HG03439 (cell line): Measurements from ENCODE around the gene SDK1.

Experiments
- ATAC-seq: cut with Tn5 transposase; IDR thresholded peaks from one replicate; pipeline ENCODE4 v1.9.1; 2021; ENCODE audit warnings: mild to moderate bottlenecking, moderate library complexity; ENCODE audit not compliant: unreplicated experiment

The SDK1 gene

DNA sequence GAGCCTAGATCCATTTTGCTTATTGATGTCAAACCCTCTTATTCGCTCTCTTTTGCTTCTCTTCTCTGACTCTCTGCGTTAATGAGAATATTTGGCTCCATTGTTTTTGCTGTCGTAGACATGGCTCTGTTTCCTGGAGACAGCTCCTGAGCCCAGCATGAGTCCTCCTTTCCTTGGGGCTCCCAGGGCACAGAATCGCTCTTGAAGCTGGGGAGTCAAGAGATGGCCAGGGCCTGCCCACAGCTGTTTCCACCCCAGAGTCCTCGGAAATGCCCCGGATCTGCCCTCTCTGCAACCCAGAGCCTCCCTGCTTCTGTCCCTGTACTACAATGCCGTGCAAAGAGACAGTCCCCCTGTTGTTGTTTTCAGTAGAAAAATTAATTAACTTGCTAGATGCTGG, 814.4 kb downstream of the SDK1 start:
- ATAC-seq, result no peak

DNA sequence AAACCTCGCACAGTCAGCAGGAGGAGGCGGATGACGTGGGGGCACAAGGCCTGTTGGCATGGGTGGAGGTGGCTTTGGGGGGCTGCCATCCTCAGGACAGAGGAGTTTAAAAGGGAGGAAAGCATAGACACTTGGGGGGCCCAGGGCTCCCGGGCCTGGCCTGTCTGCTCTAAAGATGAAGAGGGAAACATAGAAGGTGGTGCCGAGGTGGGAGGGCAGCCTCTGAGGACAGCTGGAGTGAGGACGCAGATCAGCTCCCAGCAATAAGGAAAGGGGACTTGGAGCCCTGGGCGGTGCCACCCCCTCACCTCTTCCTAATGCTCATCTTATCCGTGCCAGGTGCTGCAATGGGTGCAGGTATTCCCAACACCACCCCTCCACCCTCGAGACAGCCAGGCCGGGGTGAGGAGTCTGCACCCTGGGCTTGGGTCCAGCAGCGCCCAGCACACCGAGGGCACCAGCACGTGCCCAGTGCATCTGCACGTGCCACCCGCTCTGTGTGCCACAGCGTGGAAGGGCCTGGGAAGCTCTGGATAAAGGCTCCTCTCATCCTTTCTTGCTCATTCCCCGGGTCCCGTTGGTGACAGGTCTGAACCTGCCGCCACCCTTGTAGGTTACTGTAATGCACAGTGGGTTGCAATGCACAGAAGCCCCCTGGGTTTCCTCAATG, 815.0 kb downstream of the SDK1 start:
- no peak for ATAC-seq

DNA sequence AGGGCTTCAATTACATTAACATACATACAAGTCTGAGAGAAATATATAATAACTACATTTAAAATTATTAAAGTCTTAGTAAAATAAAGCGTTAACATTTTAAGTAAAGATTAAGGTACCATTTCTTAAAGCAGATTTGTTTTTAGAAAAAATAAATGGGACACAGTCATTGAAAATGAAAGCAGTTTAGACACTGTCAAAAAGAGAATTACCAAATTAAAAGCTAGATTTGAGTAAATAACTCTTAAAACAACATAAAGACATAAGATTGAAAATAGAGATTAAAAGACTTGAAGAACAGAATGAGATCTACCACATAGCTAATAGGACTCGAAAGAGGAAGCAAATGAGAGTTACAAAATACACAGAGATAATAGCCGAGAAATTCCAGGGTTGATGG, 818.8 kb downstream of the SDK1 start:
- no peak for ATAC-seq

DNA sequence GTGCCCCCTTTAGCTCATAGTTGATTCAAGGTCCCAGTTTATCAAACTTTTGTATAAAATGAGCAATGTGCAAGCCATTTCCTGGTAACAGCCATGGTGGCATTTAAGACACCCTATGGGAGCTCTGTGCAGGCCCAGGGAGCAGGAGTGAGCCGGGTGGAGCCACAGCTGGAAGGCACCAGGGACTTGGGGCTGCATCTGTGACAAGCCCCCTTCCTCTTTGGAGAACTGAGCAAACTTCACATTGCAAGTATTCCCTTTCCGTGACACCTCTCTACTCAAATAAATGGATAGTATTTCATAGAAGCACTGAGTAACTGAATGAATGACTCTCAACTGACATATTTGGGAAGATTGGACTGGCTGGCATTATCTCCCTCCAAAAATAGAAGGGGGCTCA, 822.3 kb downstream of the SDK1 start:
- ATAC-seq, result no peak

DNA sequence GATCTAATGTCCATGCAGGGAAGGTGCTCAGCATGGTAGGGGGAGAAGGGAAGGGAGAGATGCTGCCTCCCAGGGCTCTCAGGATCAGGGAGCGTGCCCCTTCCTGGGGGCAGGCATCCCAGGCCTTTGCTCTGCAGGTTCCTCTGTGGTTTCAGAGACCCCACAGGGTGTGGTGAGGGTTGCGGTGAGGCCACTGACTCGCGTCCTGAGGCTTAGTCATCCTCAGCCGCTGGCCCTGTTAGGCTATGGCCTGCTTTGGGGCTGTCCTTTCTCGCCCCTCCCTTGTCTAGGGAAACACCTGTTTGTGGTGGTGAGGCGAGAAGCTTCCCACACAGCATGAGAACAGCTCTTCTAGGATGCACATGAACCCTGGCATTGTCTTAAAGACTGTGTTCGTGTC, 822.8 kb downstream of the SDK1 start:
- ATAC-seq, result no peak

DNA sequence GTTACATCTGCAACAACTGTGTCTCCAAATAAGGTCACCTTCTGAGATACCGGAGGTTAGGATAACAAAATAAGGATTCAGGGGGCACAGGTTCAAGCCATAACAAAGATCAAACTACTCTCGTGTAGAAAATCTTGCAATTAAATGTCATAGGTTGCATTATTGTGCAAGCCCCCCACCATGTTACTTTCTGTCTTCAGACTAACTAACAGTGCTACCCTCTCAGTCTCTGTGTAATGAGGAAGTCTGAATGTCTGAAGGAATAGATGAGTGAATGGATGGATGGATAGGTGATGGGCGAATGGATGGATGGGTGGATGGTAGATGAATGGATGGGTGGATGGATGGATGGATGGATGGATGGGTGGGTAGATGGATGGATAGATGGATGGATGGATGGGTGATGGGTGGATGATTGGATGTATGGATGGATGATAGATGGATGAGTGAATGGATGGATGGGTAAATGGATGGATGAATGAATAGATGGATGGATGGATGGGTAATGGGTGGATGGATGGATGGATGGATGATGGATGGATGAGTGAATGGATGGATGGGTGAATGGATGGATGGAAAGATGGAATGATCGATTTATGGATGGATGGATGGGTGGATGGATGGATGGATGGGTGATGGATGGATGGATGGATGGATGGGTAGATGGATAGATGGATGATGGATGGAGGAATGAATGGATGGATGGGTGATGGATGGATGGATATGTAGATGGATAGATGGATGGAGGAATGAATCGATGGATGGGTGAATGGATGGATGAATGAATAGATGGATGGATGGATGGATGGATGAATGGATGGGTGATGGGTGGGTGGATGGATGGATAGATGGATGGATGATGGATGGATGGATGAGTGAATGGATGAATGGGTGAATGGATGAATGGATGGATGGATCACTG, 823.8 kb downstream of the SDK1 start:
- ATAC-seq, result no peak

DNA sequence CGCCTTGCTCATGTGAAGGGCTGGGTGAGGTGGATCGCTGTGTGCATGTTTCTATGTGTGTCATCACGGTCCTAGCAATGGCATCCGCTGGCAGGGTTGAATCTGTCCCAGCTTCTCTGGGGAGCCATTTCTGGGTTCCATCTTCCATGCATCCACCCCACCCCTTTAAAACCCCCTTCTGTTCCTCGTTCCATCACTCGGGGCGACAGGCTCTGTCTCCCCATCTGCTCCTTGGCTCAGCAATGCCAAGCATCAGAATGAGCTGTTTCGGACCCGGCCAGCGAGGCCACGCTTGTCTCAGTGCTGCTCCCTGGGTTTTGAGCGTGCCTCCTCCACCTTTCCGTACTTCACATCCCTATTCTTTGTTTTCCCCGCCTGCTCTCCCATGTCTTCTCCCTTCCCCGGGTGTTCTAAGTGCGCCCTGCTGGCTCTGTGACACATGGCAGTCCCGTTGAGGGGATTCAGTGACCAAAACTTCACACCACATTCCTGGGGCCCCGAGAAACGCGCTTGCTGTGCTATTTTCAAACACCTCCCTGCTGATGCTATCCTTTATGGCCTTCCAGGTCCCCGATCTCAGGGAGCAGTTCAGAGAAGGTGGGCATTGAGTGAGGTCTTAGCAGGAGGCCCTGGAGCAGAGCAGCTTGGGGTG, 827.0 kb downstream of the SDK1 start:
- no peak for ATAC-seq

DNA sequence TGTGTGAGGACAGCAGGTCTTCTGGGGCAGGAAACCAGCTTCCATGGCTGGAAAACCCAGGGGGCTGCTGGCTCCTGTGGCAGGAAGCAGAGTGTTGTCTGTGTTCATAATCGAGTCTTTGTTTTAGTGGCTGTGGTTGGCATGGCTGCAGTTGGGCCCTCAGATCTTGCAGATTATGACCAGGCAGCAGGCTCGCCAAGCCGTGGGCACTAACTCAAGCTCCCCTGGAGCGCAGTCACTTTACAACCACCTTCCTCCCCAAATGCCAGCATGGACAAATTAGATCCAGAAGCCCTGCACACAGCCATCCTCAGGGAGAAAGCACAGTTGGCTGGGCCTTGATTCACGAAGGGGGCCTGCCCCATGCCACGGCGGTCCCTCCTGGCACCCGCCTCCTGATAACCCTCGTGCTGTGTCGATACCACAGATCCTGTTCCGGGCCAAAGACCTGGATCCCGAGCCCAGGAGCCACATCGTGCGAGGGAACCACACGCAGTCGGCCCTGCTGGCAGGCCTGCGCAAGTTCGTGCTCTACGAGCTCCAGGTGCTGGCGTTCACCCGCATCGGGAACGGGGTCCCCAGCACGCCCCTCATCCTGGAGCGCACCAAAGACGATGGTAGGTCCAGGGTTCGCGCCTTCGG, 828.5 kb downstream of the SDK1 start:
- no peak for ATAC-seq

DNA sequence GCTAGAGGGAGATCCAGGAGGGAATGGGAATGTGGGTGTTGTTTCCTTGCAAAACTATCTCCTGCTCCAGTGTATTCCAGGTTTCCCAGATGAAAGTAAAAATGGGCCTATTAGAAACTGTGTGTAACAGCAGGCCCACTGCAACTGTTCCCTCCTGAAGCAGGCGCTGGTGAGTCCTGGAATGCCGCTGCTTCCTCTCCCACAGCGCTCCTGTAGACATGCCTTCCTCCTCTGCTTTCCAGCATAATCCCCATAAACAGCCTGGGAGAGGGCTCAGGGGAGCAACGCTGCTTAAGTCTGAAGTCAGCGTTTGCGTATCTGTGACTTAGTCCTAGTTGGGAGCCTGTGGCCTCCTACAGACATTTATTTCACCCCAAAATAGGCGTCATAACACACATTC, 830.0 kb downstream of the SDK1 start:
- ATAC-seq, result no peak

DNA sequence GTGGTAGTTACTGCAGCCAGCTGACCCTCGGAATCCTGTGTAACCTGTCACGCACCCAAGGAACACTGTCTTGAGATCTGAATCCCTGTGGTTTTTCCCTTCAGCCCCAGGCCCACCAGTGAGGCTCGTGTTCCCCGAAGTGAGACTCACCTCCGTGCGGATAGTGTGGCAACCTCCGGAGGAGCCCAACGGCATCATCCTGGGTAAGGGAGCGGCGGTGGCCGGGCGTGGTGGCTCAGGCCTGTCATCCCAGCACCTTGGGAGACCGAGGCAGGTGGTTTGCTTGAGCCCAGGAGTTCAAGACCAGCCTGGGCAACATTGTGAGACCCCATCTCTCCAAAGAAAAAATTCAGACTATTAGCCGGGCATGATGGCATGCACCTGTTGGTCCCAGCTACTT, 831.2 kb downstream of the SDK1 start:
- no peak for ATAC-seq

DNA sequence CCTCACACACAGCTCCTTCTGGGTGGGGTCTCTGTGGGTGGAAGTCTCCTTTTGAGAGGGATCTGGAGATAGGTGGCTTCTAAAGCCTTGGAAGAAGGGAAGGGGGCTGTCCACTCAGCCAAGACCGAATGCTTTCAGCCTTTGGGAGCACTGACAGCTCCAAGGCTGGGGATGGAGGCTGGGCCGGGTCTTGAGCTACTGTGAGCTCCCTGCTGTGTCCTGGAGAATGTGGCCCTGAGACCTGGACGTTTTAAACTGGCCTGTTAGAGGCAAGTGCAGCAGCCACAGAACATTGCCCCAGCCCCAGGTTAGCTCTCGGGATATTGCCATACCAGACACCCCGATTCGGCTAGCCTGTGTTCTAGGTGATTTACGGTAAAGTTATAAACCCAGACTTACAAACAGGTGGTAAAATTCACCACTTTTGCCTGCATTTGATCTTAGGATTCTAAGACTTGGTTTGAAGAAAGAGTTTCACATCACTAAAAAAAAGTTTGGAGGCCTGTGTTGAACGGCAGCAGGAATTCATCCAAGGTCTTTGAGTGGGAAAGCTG, 832.5 kb downstream of the SDK1 start:
- no peak for ATAC-seq

DNA sequence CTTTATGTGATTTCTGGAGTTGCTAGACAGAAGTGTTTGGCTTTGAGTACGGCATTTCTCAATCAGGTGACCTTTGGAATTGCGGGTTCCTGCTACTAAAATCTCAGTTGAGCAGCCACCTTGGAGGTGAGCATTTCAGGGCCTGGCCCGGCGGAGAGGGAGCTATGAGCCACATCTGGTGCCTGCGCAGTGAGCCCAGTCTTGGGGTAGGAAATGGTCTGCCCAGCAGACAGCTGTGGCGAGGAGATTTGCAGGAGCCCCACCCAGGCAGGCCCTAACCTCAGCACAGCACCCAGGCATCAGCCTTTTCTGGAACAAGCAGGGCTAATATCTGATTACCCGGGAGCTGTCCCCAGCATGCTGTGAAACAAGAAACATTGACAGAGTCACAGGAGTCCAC, 833.2 kb downstream of the SDK1 start:
- ATAC-seq, result no peak

DNA sequence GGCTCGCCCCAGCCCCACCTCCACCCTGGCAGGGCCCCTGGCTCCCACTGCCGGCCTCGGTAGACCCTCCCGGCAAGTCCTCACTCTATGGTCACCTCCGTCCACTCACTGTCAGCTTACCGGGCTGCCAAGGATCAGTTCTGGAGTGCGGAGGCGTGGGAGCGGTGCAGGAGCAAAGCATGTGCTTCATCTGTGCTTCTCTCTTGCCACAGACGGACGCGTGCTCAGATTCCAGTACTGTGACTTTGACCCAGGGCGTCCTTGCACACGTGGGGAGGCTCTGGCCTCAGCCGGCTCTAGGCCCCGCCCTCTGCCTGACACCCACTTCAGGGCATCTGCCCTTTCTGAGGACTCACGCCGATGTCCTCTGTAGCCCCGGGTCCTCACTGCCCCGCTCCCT, 833.6 kb downstream of the SDK1 start:
- ATAC-seq, result no peak

DNA sequence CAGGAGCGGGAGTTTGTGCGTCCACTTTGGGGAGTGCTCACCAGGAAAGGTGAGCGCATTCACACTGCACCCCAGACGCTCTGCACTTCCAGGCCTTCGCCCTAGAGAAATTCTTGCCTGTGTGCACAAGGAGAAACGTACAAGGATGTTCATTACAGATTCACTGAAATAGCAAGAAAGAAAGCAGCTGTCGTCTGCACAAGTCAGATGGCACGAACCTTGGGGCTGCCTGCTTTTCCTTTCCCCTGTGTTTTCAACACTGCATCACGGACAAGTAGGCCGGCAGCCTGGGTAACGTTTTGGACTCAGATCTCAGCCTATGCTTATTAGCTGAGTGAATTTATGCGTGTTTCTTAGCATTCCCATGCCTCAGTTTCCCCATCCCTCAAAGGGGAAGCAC, 834.2 kb downstream of the SDK1 start:
- ATAC-seq, result no peak

DNA sequence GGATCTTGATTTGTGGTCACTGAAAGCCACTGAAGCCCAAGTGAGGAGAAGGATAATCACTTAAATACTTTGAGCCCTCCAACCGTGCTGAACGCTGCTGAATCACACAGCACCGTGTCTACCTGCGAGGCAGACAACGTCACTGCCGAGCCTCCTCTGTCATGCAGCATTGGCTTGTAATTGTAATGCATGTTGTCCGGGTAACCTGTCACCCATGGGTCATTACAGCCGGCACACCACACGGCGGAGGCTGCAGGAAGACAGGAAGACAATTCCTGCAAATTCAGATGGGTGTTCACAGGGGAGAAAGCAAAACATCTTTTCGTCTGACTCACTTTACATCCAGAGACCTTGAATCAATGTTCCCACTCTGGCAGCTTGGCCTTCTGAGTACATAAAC, 835.0 kb downstream of the SDK1 start:
- no peak for ATAC-seq

DNA sequence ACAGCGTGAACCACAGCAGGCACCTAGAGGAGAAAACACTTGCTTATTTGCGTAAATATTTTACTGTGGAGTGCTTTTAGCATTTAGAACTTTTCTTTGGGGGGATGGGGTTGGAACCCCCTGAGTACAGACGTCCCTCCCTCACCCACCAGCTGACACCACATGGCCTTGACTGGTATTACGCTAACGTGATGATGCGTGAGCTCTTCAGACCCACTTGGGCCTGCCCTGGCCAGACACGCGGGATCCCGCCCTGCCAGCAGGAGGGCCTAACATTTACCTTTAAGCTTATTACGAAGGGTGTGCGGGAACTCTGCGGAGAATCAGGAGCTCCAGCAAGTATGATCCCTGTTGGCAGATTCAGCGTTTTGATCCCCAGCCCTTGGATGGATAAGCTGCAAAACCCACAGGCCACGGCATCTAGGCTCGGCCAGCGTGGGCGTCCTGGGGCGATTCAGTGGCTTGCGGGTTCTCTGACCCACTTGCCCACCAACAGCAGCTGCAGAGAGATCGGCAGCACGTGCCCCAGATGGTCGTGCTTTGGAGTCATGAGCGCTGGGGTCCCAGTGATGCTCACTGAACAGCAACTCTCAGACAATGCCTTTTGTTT, 835.6 kb downstream of the SDK1 start:
- ATAC-seq, result no peak

DNA sequence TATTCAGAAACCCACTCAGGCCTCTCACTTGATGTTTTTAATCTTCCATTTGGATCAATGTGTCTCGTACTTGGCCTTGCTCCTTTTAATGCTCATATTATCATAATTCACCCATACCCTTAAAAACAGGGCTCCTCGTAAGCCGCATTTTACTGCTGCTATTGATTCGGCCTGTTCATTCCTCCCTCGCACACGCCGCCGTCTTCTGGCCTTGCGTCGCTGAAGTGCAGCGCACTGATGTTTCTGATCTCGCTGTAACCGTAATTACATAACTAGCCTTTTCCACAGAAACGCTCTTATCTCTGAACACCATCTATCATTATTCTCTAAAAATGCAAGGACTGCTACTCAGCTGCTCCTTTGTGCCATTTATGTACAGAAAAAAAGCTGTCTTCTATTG, 836.5 kb downstream of the SDK1 start:
- ATAC-seq, result no peak

DNA sequence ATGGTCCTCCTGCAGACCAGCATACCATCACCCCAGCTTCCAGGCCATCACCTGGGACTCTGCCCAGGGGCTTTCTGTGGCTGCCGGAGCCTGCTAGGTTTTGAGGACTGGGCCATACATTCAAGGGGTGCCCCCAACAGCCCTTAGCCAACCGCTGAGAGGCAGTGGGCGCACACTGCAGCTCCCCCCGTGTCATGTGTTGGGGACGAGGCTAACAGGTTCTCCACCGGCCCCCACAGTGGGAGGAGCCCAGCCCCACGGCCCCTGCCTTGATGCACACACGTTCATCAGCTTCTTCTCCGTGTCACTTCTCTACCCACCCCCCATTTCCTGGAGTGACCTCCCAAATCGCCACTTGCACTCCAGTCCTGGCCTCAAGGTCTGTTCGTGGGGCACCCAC, 837.8 kb downstream of the SDK1 start:
- no peak for ATAC-seq

DNA sequence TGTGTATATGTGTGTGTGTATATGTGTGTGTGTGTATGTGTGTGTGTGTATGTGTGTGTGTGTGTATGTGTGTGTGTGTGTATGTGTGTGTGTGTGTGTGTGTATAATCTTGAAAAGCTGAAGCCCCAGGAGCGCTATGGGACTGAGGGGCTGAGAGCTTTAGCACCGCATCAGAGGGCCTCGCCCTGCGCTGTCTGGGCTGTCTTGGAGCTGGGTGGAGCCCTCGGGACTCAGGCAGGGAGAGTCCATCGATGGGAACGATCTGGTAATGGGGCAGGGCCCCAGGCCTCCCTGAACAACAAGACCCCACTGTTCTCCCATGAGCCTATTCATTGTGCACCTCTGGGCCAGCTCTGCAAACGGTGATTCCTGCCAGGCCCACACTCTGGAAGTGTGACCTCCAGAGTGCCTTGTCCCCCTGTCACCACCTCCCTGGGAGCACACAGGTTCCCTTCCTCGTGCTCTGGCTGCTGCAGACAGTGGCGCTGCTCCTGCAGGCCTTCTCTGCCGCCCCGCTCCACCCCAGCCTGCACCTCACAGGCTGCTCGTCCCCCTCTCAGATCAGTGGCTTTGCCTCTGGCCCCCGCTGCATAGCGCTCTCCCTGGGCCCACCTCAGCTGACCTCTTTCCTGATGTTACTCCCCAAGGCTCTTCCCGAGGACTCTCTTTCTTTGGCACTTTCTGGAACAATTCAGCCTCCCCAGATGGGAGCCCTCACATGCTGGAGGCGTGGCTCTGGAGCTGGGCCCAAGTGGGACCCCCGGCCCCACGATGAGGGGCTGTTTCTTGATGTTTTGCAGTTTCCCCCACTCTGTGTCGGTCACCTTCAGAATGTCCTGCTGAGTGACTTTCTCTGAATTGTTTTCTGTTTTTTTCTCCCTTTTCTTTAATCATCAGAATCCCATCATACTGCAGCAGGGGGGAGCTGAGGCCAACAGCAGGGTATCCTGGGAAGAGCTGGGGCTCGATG, 838.9 kb downstream of the SDK1 start:
- no peak for ATAC-seq

DNA sequence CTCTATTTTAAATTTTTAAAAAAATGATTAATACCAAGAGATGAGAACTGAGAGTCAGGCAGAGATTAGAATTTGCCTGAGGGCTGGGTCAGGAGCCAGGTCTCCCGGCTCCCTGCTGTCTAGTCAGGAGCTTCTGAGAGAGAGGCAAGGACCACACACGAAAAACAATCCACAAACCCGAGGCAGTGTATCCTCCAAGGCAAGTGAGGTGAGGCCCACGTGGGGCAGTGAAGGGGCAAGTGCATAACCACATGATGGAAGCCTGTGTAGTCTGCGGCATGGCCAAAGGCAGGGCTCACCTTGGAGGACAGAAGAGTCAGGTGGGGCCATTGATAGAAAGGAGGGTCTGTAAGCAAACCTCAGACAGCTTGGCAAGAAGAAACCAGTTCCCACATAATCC, 839.9 kb downstream of the SDK1 start:
- no peak for ATAC-seq
